SK-N-MC (cell line): ENCODE results near the gene TPSAB1.
"Not testable (repeated sequence)": the region's sequence is repeated elsewhere in the genome, so short reads cannot be mapped to it uniquely, and the experiment has no call there.

Experiments
- DNase-seq: peaks from one replicate; pipeline ENCODE4 v3.0.0-alpha.2; 2011; ENCODE audit warnings: low read depth, low spot score
- H3K27ac ChIP-seq: fragments of 200-600 bp; sonication (generic); 2 replicates; pipeline ENCODE4 v1.5.1; 2016; ENCODE audit warnings: mixed run types
- H3K36me3 ChIP-seq: fragments of 200-600 bp; sonication (generic); 2 replicates; pipeline ENCODE4 v1.6.1; 2017; ENCODE audit warnings: antibody characterized with exemption, low read length, mixed read lengths; ENCODE audit not compliant: insufficient read depth
- H3K4me3 ChIP-seq: fragments of 200-600 bp; sonication (generic); 2 replicates; pipeline ENCODE4 v1.5.1; 2016
- H3K9ac ChIP-seq: fragments of 200-600 bp; sonication (generic); 2 replicates; pipeline ENCODE4 v1.8.0; 2017; ENCODE audit warnings: mixed run types, mixed read lengths; ENCODE audit not compliant: insufficient read length
- H3K9me3 ChIP-seq: fragments of 200-600 bp; sonication (generic); 2 replicates; pipeline ENCODE4 v1.6.1; 2017; ENCODE audit warnings: low read depth, mild to moderate bottlenecking, antibody characterized with exemption, low read length, moderate library complexity, mixed read lengths
- EZH2 ChIP-seq: fragments of 200-600 bp; sonication (generic); IDR thresholded peaks from one replicate; pipeline ENCODE4 v1.6.1; 2017; ENCODE audit warnings: antibody characterized with exemption
- FOXP2 ChIP-seq: optimal IDR thresholded peaks from 2 replicates; pipeline ENCODE3; 2011; ENCODE audit warnings: mild to moderate bottlenecking, moderate library complexity; ENCODE audit not compliant: insufficient read depth; ENCODE audit errors: extremely low read length, control extremely low read depth
- POLR2AphosphoS5 ChIP-seq: IDR thresholded peaks from 2 replicates; pipeline ENCODE4 v1.6.1; 2012; ENCODE audit warnings: mild to moderate bottlenecking, low read depth, low read length, borderline replicate concordance

Gene TPSAB1

DNA sequence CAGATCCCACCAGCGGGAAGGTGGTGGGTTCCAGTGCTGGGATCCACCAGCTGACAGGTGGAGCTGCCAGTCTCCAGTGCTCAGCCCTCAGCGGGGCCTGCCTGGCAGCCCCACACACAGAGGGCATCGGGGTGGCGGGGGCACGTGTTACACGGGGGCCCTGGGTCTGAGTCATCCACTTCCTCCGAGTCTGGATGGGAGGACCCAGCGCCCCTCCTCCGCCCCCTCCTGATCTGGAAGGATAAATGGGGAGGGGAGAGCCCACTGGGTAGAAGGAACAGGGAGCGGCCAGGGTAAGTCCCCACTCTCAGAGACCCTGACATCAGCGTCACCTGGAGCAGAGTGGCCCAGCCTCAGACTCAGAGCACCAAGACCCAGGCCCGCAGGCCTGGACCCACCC lies at the start of gene TPSAB1:
TPSAB1 (plus strand) TSS at position 270 of the 400 bp plus-strand sequence. CDS start 234 bp downstream, outside the sequence.
- not testable (repeated sequence) for H3K9ac ChIP-seq, H3K36me3 ChIP-seq, DNase-seq, H3K4me3 ChIP-seq, H3K27ac ChIP-seq, H3K9me3 ChIP-seq

DNA sequence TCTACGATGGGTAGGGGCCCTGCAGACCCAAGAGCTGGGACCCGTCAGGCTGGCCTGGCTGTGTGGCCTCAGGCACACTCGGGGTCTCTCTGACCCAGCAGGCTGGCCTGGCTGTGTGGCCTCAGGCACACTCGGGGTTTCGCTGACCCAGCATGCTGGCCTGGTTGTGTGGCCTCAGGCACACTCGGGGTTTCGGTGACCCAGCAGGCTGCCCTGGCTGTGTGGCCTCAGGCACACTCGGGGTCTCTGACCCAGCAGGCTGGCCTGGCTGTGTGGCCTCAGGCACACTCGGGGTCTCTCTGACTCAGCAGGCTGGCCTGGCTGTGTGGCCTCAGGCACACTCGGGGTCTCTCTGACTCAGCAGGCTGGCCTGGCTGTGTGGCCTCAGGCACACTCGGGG lies 49.7 kb upstream of the TPSAB1 start:
- H3K9me3 ChIP-seq, H3K9ac ChIP-seq, DNase-seq, H3K36me3 ChIP-seq, H3K27ac ChIP-seq, H3K4me3 ChIP-seq: not testable (repeated sequence)

DNA sequence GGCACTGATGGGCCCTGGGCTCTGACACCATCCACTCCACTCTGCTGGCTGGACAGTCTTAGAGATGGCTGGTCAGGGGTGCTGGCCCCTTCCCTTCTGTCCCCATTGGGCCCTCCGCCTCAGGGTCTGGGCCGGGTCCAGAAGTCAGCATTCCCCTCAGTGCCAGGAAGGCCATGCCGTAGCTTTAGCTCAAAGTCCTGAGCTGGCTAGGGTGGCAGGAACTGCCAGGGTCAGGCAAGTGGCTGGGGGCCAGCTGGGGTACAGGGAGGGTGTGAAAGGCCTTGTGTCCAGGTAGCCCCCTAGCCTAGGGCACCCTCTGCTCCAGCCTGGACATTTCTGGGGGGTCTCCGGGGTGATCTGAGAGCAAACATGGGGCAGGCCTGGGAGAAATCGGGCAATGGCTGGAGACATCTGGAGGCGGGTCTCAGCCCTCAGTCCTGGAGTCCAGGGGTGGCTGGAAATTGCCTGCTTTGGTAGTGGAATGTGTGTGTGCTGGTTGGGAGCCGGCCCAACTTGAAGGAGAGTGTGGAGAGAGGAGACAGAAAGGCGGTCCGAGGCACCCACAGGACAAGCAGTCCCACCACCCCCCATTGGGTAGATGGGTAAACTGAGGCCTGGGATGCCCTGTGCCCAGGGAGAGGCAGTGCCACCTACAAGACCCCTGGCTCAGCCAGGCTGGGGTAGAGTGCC lies 48.0 kb upstream of the TPSAB1 start:
- no peak for TF ChIP-seq FOXP2
- TF ChIP-seq EZH2: no peak
- TF ChIP-seq POLR2AphosphoS5: no peak
- Histone ChIP-seq H3K9me3 (no peaks in the 10 kb centered on the region), H3K4me3 (no peak overlapping the region), H3K36me3 (no peaks in the 10 kb centered on the region), H3K27ac (no peak overlapping the region), H3K9ac (no peak overlapping the region)
- DNase-seq: no peak

DNA sequence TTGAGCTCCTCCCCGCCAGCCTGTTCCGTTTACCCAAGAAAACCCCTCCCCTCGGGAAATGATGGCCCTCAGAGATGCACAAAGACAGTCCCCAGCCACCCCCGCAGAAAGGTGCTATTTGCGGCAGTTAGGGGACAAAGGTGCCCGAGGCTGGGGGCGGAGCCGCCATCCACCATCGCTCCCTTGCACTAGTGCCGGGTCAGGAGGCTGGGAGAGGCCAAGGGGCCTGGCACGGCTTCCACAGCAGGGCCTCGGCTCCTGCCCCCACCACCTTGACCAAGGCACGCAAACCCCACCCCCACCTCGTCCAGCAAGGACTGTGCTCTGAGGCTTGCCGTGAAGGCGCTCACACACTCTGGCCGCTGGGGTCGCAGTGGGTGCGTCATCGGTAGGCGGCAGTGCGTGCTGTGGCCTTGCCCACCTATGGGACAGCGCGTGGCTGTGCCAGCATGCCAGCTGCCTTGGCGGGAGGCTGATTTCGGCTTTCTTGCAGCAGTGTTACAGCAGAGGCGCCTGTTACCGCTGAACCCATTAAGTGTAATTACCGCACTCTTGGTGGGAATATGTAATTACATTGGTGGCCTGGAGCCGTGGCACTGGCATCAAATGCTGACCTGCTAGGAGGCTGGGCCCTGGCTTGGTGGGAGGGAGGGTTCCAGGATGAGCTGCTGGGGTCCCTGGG lies 47.2 kb upstream of the TPSAB1 start:
- no peak overlapping the region for H3K9ac ChIP-seq
- DNase-seq: no peak
- H3K9me3 ChIP-seq: no peaks in the 10 kb centered on the region
- TF ChIP-seq POLR2AphosphoS5 (no peak), EZH2 (no peak), FOXP2 (no peak)
- no peak overlapping the region for H3K4me3 ChIP-seq
- no peaks in the 10 kb centered on the region for H3K36me3 ChIP-seq
- no peak overlapping the region for H3K27ac ChIP-seq

DNA sequence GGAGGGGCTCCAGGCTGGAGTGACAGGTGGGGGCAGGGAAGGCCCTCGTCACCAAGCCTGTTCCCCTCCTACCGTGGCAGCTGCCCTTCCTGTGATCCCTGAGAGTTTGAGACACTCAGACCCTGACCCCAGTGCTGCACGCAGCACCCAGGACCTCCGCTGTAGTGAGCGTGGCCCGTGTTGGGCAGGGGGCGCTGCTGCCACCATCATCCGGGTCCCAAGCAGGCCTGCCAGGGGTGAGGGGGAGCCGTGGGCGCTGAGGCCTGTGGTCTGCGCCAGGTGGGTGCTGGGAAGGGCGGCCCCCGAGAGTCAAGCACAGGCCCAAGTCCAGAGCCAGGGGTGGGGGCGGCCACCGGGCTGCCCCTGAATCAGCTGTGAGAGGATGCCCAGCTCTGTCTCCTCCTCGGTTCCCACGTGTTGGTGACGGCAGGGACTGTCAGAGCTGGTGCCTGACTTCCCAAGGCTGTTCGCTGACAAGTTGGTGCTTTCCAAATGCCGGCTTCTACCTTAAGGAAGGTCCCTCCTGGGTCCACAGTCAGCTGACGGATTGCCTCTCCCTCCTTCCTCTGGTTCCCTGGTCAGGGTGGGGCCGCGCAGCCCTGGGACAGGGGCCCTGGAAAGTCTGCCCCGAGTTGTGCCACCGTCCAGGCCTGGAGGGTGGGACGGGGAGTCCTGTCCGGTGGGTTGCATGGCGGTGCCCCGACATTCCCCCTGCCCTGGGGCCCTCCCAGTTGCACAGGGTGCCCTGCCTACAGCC lies 46.5 kb upstream of the TPSAB1 start:
- Histone ChIP-seq H3K4me3 (no peak overlapping the region), H3K9me3 (no peaks in the 10 kb centered on the region), H3K36me3 (no peaks in the 10 kb centered on the region), H3K9ac (no peak overlapping the region), H3K27ac (no peak overlapping the region)
- no peak for TF ChIP-seq FOXP2
- TF ChIP-seq POLR2AphosphoS5: no peak
- DNase-seq: no peak

- no peak for DNase-seq
- Histone ChIP-seq H3K27ac (no peak overlapping the region), H3K36me3 (no peaks in the 10 kb centered on the region), H3K9ac (no peak overlapping the region), H3K4me3 (no peak overlapping the region), H3K9me3 (no peaks in the 10 kb centered on the region)
- no peak for TF ChIP-seq POLR2AphosphoS5
- no peak for TF ChIP-seq FOXP2
- TF ChIP-seq EZH2: no peak
Observed at GRCh38 chr16:1194665-1195392, 45.7 kb upstream of the TPSAB1 start.

- no peak overlapping the region for H3K27ac ChIP-seq
- H3K36me3 ChIP-seq: no peaks in the 10 kb centered on the region
- no peak overlapping the region for H3K9ac ChIP-seq
- no peak overlapping the region for H3K4me3 ChIP-seq
- no peak for DNase-seq
- no peak for TF ChIP-seq EZH2
- TF ChIP-seq POLR2AphosphoS5: no peak
- TF ChIP-seq FOXP2: no peak
- H3K9me3 ChIP-seq: no peaks in the 10 kb centered on the region
Observed at GRCh38 chr16:1195393-1195666, 45.2 kb upstream of the TPSAB1 start.

- Histone ChIP-seq H3K9ac (no peak overlapping the region), H3K36me3 (no peaks in the 10 kb centered on the region), H3K9me3 (no peaks in the 10 kb centered on the region), H3K27ac (no peak overlapping the region), H3K4me3 (no peak overlapping the region)
- DNase-seq: no peak
- TF ChIP-seq FOXP2: no peak
- no peak for TF ChIP-seq EZH2
- no peak for TF ChIP-seq POLR2AphosphoS5
Observed at GRCh38 chr16:1196494-1196893, 44.0 kb upstream of the TPSAB1 start.
